ENCODE results near the gene FLAD1. TPM values are rescaled to one million over a fixed set of nuclear protein-coding genes. Genes with fewer than 3 reads are reported as not detected.

FLAD1 gene
- total and polyA plus RNA-seq, 2 experiments from 2014 or later = 74.5 to 75.0 TPM

DNA sequence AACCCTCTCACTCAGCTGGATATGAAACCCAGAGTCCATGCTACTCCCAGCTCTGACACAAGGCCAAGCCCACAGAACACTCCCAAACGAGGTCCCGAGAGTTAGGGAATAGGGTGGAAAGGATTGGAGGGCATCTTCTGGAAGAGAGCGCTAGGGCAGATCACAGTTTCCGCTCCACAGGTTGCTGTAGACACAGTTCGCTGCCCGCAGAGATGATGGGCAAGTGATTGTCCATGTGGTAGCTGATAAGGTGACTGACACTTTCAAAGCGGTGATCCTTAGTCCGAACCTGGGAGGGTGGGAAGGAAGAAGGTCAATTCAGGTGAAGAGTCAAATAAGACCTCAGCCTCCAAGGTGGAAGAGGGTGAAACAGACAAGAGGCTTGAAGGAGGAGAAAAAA, 19.5 kb upstream of the FLAD1 start:
- H3K4me1 ChIP-seq (ENCODE audit: insufficient read depth) = peaks cover 33% of the 10 kb centered on the region
- no peak overlapping the region for H2AFZ ChIP-seq
- TF ChIP-seq ZNF331 (CRISPR knock-in tag; IDR thresholded peaks at IDR 0.05; ENCODE audit: low read depth) (no peak), POLR2AphosphoS5 (IDR thresholded peaks at IDR 0.05; ENCODE audit: low read depth) (no peak), CREB1 (CRISPR knock-in tag; IDR thresholded peaks at IDR 0.05; ENCODE audit: low read depth) (no peak), JUNB (IDR thresholded peaks at IDR 0.05; ENCODE audit: unreplicated experiment) (no peak), ZNF114 (CRISPR knock-in tag; IDR thresholded peaks at IDR 0.05) (no peak), EZH2phosphoT487 (IDR thresholded peaks at IDR 0.05; ENCODE audit: unreplicated experiment) (no peak), EZH2 (IDR thresholded peaks at IDR 0.05; ENCODE audit: low read depth, unreplicated experiment) (no peak), NANOG (IDR thresholded peaks at IDR 0.05; ENCODE audit: borderline replicate concordance) (no peak), STAT1 (IDR thresholded peaks at IDR 0.05; ENCODE audit: unreplicated experiment) (no peak)
- TF ChIP-seq, protein P1, sequence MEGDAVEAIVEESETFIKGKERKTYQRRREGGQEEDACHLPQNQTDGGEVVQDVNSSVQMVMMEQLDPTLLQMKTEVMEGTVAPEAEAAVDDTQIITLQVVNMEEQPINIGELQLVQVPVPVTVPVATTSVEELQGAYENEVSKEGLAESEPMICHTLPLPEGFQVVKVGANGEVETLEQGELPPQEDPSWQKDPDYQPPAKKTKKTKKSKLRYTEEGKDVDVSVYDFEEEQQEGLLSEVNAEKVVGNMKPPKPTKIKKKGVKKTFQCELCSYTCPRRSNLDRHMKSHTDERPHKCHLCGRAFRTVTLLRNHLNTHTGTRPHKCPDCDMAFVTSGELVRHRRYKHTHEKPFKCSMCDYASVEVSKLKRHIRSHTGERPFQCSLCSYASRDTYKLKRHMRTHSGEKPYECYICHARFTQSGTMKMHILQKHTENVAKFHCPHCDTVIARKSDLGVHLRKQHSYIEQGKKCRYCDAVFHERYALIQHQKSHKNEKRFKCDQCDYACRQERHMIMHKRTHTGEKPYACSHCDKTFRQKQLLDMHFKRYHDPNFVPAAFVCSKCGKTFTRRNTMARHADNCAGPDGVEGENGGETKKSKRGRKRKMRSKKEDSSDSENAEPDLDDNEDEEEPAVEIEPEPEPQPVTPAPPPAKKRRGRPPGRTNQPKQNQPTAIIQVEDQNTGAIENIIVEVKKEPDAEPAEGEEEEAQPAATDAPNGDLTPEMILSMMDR (conservative IDR thresholded peaks at IDR 0.05; ENCODE audit: low read depth in 2 of 2) = no peak
- TF ChIP-seq, protein P2, sequence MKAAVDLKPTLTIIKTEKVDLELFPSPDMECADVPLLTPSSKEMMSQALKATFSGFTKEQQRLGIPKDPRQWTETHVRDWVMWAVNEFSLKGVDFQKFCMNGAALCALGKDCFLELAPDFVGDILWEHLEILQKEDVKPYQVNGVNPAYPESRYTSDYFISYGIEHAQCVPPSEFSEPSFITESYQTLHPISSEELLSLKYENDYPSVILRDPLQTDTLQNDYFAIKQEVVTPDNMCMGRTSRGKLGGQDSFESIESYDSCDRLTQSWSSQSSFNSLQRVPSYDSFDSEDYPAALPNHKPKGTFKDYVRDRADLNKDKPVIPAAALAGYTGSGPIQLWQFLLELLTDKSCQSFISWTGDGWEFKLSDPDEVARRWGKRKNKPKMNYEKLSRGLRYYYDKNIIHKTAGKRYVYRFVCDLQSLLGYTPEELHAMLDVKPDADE (IDR thresholded peaks at IDR 0.05) = no peak
- TF ChIP-seq, protein P3, sequence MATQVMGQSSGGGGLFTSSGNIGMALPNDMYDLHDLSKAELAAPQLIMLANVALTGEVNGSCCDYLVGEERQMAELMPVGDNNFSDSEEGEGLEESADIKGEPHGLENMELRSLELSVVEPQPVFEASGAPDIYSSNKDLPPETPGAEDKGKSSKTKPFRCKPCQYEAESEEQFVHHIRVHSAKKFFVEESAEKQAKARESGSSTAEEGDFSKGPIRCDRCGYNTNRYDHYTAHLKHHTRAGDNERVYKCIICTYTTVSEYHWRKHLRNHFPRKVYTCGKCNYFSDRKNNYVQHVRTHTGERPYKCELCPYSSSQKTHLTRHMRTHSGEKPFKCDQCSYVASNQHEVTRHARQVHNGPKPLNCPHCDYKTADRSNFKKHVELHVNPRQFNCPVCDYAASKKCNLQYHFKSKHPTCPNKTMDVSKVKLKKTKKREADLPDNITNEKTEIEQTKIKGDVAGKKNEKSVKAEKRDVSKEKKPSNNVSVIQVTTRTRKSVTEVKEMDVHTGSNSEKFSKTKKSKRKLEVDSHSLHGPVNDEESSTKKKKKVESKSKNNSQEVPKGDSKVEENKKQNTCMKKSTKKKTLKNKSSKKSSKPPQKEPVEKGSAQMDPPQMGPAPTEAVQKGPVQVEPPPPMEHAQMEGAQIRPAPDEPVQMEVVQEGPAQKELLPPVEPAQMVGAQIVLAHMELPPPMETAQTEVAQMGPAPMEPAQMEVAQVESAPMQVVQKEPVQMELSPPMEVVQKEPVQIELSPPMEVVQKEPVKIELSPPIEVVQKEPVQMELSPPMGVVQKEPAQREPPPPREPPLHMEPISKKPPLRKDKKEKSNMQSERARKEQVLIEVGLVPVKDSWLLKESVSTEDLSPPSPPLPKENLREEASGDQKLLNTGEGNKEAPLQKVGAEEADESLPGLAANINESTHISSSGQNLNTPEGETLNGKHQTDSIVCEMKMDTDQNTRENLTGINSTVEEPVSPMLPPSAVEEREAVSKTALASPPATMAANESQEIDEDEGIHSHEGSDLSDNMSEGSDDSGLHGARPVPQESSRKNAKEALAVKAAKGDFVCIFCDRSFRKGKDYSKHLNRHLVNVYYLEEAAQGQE (IDR thresholded peaks at IDR 0.05; ENCODE audit: unreplicated experiment) = no peak
- TF ChIP-seq, protein P4, sequence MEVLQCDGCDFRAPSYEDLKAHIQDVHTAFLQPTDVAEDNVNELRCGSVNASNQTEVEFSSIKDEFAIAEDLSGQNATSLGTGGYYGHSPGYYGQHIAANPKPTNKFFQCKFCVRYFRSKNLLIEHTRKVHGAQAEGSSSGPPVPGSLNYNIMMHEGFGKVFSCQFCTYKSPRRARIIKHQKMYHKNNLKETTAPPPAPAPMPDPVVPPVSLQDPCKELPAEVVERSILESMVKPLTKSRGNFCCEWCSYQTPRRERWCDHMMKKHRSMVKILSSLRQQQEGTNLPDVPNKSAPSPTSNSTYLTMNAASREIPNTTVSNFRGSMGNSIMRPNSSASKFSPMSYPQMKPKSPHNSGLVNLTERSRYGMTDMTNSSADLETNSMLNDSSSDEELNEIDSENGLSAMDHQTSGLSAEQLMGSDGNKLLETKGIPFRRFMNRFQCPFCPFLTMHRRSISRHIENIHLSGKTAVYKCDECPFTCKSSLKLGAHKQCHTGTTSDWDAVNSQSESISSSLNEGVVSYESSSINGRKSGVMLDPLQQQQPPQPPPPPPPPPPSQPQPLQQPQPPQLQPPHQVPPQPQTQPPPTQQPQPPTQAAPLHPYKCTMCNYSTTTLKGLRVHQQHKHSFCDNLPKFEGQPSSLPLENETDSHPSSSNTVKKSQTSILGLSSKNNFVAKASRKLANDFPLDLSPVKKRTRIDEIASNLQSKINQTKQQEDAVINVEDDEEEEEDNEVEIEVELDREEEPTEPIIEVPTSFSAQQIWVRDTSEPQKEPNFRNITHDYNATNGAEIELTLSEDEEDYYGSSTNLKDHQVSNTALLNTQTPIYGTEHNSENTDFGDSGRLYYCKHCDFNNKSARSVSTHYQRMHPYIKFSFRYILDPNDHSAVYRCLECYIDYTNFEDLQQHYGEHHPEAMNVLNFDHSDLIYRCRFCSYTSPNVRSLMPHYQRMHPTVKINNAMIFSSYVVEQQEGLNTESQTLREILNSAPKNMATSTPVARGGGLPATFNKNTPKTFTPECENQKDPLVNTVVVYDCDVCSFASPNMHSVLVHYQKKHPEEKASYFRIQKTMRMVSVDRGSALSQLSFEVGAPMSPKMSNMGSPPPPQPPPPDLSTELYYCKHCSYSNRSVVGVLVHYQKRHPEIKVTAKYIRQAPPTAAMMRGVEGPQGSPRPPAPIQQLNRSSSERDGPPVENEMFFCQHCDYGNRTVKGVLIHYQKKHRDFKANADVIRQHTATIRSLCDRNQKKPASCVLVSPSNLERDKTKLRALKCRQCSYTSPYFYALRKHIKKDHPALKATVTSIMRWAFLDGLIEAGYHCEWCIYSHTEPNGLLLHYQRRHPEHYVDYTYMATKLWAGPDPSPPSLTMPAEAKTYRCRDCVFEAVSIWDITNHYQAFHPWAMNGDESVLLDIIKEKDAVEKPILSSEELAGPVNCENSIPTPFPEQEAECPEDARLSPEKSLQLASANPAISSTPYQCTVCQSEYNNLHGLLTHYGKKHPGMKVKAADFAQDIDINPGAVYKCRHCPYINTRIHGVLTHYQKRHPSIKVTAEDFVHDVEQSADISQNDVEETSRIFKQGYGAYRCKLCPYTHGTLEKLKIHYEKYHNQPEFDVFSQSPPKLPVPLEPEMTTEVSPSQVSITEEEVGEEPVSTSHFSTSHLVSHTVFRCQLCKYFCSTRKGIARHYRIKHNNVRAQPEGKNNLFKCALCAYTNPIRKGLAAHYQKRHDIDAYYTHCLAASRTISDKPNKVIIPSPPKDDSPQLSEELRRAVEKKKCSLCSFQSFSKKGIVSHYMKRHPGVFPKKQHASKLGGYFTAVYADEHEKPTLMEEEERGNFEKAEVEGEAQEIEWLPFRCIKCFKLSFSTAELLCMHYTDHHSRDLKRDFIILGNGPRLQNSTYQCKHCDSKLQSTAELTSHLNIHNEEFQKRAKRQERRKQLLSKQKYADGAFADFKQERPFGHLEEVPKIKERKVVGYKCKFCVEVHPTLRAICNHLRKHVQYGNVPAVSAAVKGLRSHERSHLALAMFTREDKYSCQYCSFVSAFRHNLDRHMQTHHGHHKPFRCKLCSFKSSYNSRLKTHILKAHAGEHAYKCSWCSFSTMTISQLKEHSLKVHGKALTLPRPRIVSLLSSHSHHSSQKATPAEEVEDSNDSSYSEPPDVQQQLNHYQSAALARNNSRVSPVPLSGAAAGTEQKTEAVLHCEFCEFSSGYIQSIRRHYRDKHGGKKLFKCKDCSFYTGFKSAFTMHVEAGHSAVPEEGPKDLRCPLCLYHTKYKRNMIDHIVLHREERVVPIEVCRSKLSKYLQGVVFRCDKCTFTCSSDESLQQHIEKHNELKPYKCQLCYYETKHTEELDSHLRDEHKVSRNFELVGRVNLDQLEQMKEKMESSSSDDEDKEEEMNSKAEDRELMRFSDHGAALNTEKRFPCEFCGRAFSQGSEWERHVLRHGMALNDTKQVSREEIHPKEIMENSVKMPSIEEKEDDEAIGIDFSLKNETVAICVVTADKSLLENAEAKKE (CRISPR knock-in tag; IDR thresholded peaks at IDR 0.05) = no peak
- peaks cover 41% of the 10 kb centered on the region for H3K4me1 Mint-ChIP-seq
- no peak for ATAC-seq
- H3K27me3 Mint-ChIP-seq (ENCODE audit: insufficient read depth, low read depth, poor library complexity) = peaks cover 15% of the 10 kb centered on the region
- no peaks in the 10 kb centered on the region for H3K9me3 Mint-ChIP-seq
- no peak overlapping the region for H3K27ac ChIP-seq (ENCODE audit: low read depth)
- H3K4me2 ChIP-seq = no peak overlapping the region
- H3K36me3 ChIP-seq (ENCODE audit: insufficient read depth) = peaks cover 36% of the 10 kb centered on the region
- H3K36me3 Mint-ChIP-seq (ENCODE audit: low read depth) = peaks cover 79% of the 10 kb centered on the region
- H3K27me3 ChIP-seq (ENCODE audit: insufficient read depth) = no peaks in the 10 kb centered on the region
- H4K20me1 ChIP-seq (replicated peaks; ENCODE audit: insufficient read depth) = peaks cover 34% of the 10 kb centered on the region
- H3F3A ChIP-seq (replicated peaks; ENCODE audit: low read depth) = peaks cover 49% of the 10 kb centered on the region
- H3K4me3 Mint-ChIP-seq = no peak overlapping the region; the same call in 2 of the 3 replicates
- peaks cover 31% of the 10 kb centered on the region for H3K79me2 ChIP-seq (replicated peaks; ENCODE audit: insufficient read depth)
- H3K9me2 ChIP-seq (ENCODE audit: insufficient read depth) = no peaks in the 10 kb centered on the region
- H3K4me3 ChIP-seq = no peak overlapping the region
- no peak overlapping the region for H3K27ac Mint-ChIP-seq
- no peak for DNase-seq (ENCODE audit: low spot score)

All from GM23338 (cell line).